K562 (cell line): ENCODE measurements around the gene RPUSD1. TPM values are rescaled to one million over a fixed set of nuclear protein-coding genes. Genes with fewer than 3 reads are reported as not detected.

Experiments used
- ATAC-seq: fragments of 200-7000 bp; cut with Tn5 transposase; 3 replicates; pipeline ENCODE4 v1.9.1; 2020; ENCODE audit warnings: moderate library complexity
- BruUV-seq: library from RNA; stranded (reverse); fragments of 400-500 nt; replicated peaks from 2 replicates; lab custom pipeline; 2021; lab: Mats Ljungman, UMichigan
- CTCF ChIA-PET: fragments of 300-600 bp; formaldehyde crosslinking; extraction: SDS; loops from one replicate; lab custom pipeline; 2021; ENCODE audit warnings: low intra/inter-chr PET ratio; lab: Yijun Ruan, JAX
- POLR2A ChIA-PET: fragments of 300-600, 350-650 bp; sonication (Branson Sonifier 250); formaldehyde crosslinking; extraction: SDS; loops from one replicate; lab custom pipeline; 2021; ENCODE audit warnings: antibody characterized with exemption, inconsistent platforms; lab: Yijun Ruan, JAX
- DNase-seq, 4 experiments: peaks; one replicate each; pipeline versions ENCODE4 v3.0.0 to v3.0.0-alpha.2; 2011 to 2018; ENCODE audit warnings: low spot score in 3 of 4, mixed read lengths in 3 of 4; ENCODE audit errors: extremely low read depth in 1 of 4
- FAIRE-seq: peaks from 2 replicates; lab custom pipeline; 2011; peaks lifted over from hg19 to GRCh38; lab: Jason Lieb, UNC
- H2AFZ ChIP-seq: 2 replicates; pipeline ENCODE4 v1.6.0; 2011; ENCODE audit warnings: low read depth, low read length, control low read depth, inconsistent platforms
- H3K27ac ChIP-seq: fragments of 200-600 bp; 3 replicates; pipeline ENCODE4 v1.8.0; 2011; ENCODE audit warnings: low read depth, mild to moderate bottlenecking, control low read depth, inconsistent platforms, low read length, moderate library complexity, mixed read lengths; ENCODE audit errors: extremely low read depth
- H3K27me3 ChIP-seq, 2 experiments: fragments of 300-600 bp in 1 of 2; 2 replicates in 1 of 2; 3 replicates in 1 of 2; pipeline versions ENCODE4 v1.6.0 to v1.8.0; 2011; ENCODE audit warnings: inconsistent platforms in 2 of 2, low read length in 2 of 2, mild to moderate bottlenecking in 1 of 2, mixed read lengths in 1 of 2, moderate library complexity in 1 of 2; ENCODE audit not compliant: control insufficient read depth in 2 of 2, insufficient read depth in 2 of 2
- H3K36me3 ChIP-seq: fragments of 300-600 bp; 3 replicates; pipeline ENCODE4 v1.8.0; 2011; ENCODE audit warnings: mild to moderate bottlenecking, low read length, inconsistent platforms; ENCODE audit not compliant: control insufficient read depth, insufficient read depth
- H3K4me1 ChIP-seq, 2 experiments: fragments of 200-600 bp in 1 of 2; replicated peaks in 1 of 2; 2 replicates in 1 of 2; 3 replicates in 1 of 2; pipeline versions ENCODE4 v1.5.1 to v1.8.0; 2011; ENCODE audit warnings: inconsistent platforms in 2 of 2, low read length in 2 of 2, mild to moderate bottlenecking in 1 of 2, mixed read lengths in 1 of 2, moderate library complexity in 1 of 2; ENCODE audit not compliant: control insufficient read depth in 2 of 2, insufficient read depth in 2 of 2
- H3K4me2 ChIP-seq: 2 replicates; pipeline ENCODE4 v1.6.1; 2011; ENCODE audit warnings: low read length, control low read depth, inconsistent platforms, mixed read lengths; ENCODE audit not compliant: insufficient read depth
- H3K4me3 ChIP-seq: fragments of 200-600 bp; sonication (generic), shearing (Covaris generic); 2 replicates; pipeline ENCODE4 v1.5.1; 2016; ENCODE audit warnings: control low read depth, inconsistent platforms
- H3K79me2 ChIP-seq: fragments of 200-600 bp; 3 replicates; pipeline ENCODE4 v1.8.0; 2011; ENCODE audit warnings: low read length, inconsistent platforms; ENCODE audit not compliant: control insufficient read depth, insufficient read depth
- H3K9ac ChIP-seq, 2 experiments: 2 replicates each; pipeline versions ENCODE4 v1.6.0 to v1.6.1; 2011; ENCODE audit warnings: low read depth in 2 of 2, low read length in 2 of 2, control low read depth in 1 of 2, inconsistent platforms in 1 of 2, mild to moderate bottlenecking in 1 of 2, mixed read lengths in 1 of 2; ENCODE audit not compliant: insufficient read depth in 1 of 2
- H3K9me1 ChIP-seq: one replicate; pipeline ENCODE4 v1.6.0; 2011; ENCODE audit warnings: inconsistent platforms, mild to moderate bottlenecking, low read length, moderate library complexity; ENCODE audit not compliant: control insufficient read depth, insufficient read depth
- H3K9me3 ChIP-seq: replicated peaks from 2 replicates; pipeline ENCODE4 v1.5.1; 2011; ENCODE audit warnings: low read depth, low read length, inconsistent platforms; ENCODE audit not compliant: control insufficient read depth, insufficient read depth
- H4K20me1 ChIP-seq: replicated peaks from 2 replicates; pipeline ENCODE4 v1.6.1; 2011; ENCODE audit warnings: low read length, inconsistent platforms, mixed read lengths; ENCODE audit not compliant: control insufficient read depth, insufficient read depth
- BRD9 ChIP-seq: fragments of 450-650 bp; IDR thresholded peaks from 2 replicates; pipeline ENCODE4 v1.6.1; 2018; ENCODE audit warnings: low read depth; ENCODE audit not compliant: partially characterized antibody
- CHD2 ChIP-seq: IDR thresholded peaks from 2 replicates; pipeline ENCODE4 v1.6.1; 2011; ENCODE audit warnings: low read depth, low read length
- GATAD2B ChIP-seq: fragments of 450-650 bp; IDR thresholded peaks from 2 replicates; pipeline ENCODE4 v1.6.1; 2017; ENCODE audit warnings: mild to moderate bottlenecking, borderline replicate concordance
- GTF3C2 ChIP-seq: IDR thresholded peaks from 3 replicates; pipeline ENCODE4 v1.6.1; 2011; ENCODE audit warnings: borderline replicate concordance, mild to moderate bottlenecking, moderate library complexity; ENCODE audit not compliant: insufficient read length; ENCODE audit errors: extremely low read depth
- HDGF ChIP-seq: fragments of 450-650 bp; IDR thresholded peaks from 2 replicates; pipeline ENCODE4 v1.6.1; 2016
- HMGN3 ChIP-seq: IDR thresholded peaks from 2 replicates; pipeline ENCODE4 v1.6.1; 2011; ENCODE audit warnings: borderline replicate concordance, low read depth, mild to moderate bottlenecking, mixed read lengths, low read length; ENCODE audit not compliant: insufficient read length; ENCODE audit errors: extremely low read depth
- IRF2 ChIP-seq: sonication (generic); formaldehyde crosslinking; IDR thresholded peaks from 2 replicates; pipeline ENCODE4 v1.8.1; 2022; ENCODE audit warnings: mild to moderate bottlenecking, missing genetic modification reagents
- NONO ChIP-seq, 2 experiments: fragments of 200-400 bp in 1 of 2; fragments of 450-650 bp in 1 of 2; formaldehyde crosslinking in 1 of 2; IDR thresholded peaks; 2 replicates each; pipeline ENCODE4 v1.6.1; 2017; ENCODE audit warnings: low read depth in 2 of 2, mild to moderate bottlenecking in 2 of 2, moderate library complexity in 2 of 2, low read length in 1 of 2
- POLR2A ChIP-seq: fragments of 450-650 bp; conservative IDR thresholded peaks from 2 replicates; pipeline ENCODE4 v1.6.1; 2016
- POLR2G ChIP-seq: fragments of 200-400 bp; formaldehyde crosslinking; IDR thresholded peaks from 2 replicates; pipeline ENCODE4 v1.6.1; 2017; ENCODE audit warnings: low read depth, mild to moderate bottlenecking, antibody characterized with exemption, low read length, moderate library complexity
- WGBS: fragments of 100-300 bp; shearing (Covaris generic); methylation state at CpG from one replicate; pipeline ENCODE4 v1.1.6; 2016; ENCODE audit warnings: low coverage, mixed read lengths; ENCODE audit not compliant: insufficient coverage; ENCODE audit errors: missing lambda C conversion rate; 5-methylcytosine and 5-hydroxymethylcytosine counted together
- in situ Hi-C: fragments of 300-500 bp; cut with MboI; formaldehyde crosslinking; loops from 4 replicates; pipeline ENCODE4 v1.15.0; 2018; ENCODE audit warnings: inconsistent platforms, mixed read lengths
- intact Hi-C: fragments of 100-400 bp; cut with micrococcal nuclease; formaldehyde crosslinking; loops from 2 replicates; pipeline ENCODE4 v1.14.2; 2022
- polyA plus RNA-seq, 8 experiments: library from polyadenylated mRNA; depleted of rRNA in 4 of 8; stranded (reverse) in 5 of 8; unstranded in 3 of 8; fragments of >200 nt; fragmentation: Nextera tagmentation in 2 of 8; fragmentation: Illumina TruSeq in 1 of 8; extraction: Ambion mirVana in 2 of 8; extraction: Trizol in 1 of 8; gene quantifications; 2 replicates each; pipeline versions ENCODE4 v1.2.1 to v1.2.3, GENCODE V29; 2011 to 2014; ENCODE audit warnings: inconsistent platforms in 1 of 8, missing spikeins in 1 of 8
- total RNA-seq, 7 experiments: library from RNA; depleted of rRNA in 6 of 7; stranded (reverse); fragments of >200 nt in 6 of 7; fragmentation: Illumina TruSeq in 2 of 7; extraction: Trizol in 2 of 7; gene quantifications; 2 replicates each; pipeline versions ENCODE4 v1.2.1 to v1.2.3, GENCODE V29; 2011 to 2021; ENCODE audit warnings: low replicate concordance in 1 of 7
- TF ChIP-seq, protein P1 (sequence below): IDR thresholded peaks from 3 replicates; pipeline ENCODE4 v1.6.1; 2011; ENCODE audit warnings: borderline replicate concordance, mild to moderate bottlenecking; ENCODE audit not compliant: insufficient read length, insufficient read depth

The RPUSD1 gene
- total and polyA plus RNA-seq, 9 of the 15 experiments (the other 6 are each of a cell fraction or from before 2014, with no cell fraction given) = 0.45 to 56.6 (median 12.0) TPM

GRCh38 chr16:801584-802363, 13.6 kb upstream of the RPUSD1 start:
- intact Hi-C loops = no loop called here
- H3K4me2 ChIP-seq = no peak overlapping the region
- H4K20me1 ChIP-seq = peaks cover 11% of the 10 kb centered on the region
- no TSS peak for BruUV-seq
- FAIRE-seq (no peak), DNase-seq (peak in 2 of 4 experiments; percentile 13 to 20), ATAC-seq (no peak)
- no peaks in the 10 kb centered on the region for H3K9me1 ChIP-seq
- ChIA-PET CTCF (no interaction called here), POLR2A (interaction anchor here (0.5 to 1.6 kb wide), 4 partner anchors 12 to 18 kb away, joined by 3 to 6 read pairs (median 3); partner anchors contain the start of genes CHTF18 and RPUSD1)
- TF ChIP-seq BRD9 (no peak), CHD2 (no peak), POLR2A (0 out of 2 replicates have a peak, but pooled peaks have one; percentile 8), POLR2G (peak; percentile 73), GATAD2B (no peak), GTF3C2 (no peak), NONO (IDR thresholded peaks at IDR 0.05; ENCODE audit: low read depth in 2 of 2, low read length in 1 of 2) (no peak), HMGN3 (peak; percentile 5), IRF2 (CRISPR knock-in tag) (no peak), HDGF (no peak)
- TF ChIP-seq, protein P1, sequence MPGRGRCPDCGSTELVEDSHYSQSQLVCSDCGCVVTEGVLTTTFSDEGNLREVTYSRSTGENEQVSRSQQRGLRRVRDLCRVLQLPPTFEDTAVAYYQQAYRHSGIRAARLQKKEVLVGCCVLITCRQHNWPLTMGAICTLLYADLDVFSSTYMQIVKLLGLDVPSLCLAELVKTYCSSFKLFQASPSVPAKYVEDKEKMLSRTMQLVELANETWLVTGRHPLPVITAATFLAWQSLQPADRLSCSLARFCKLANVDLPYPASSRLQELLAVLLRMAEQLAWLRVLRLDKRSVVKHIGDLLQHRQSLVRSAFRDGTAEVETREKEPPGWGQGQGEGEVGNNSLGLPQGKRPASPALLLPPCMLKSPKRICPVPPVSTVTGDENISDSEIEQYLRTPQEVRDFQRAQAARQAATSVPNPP = no peak
- in situ Hi-C loops = no loop called here
- peaks cover 0 to 83% of the 10 kb centered on the region in 2 experiments; a peak in 2 of 5 replicates for H3K4me1 ChIP-seq
- WGBS = 25% methylated on average over 15 of the region's 22 CpGs
- peaks cover 7% of the 10 kb centered on the region; the same call in 1 of the 3 replicates for H3K36me3 ChIP-seq
- H3K9ac ChIP-seq = no peak overlapping the region
- H2AFZ ChIP-seq = no peak overlapping the region
- H3K27ac ChIP-seq = no peak overlapping the region
- no peaks in the 10 kb centered on the region for H3K27me3 ChIP-seq
- H3K4me3 ChIP-seq = no peak overlapping the region
- no peaks in the 10 kb centered on the region for H3K79me2 ChIP-seq
- H3K9me3 ChIP-seq = no peaks in the 10 kb centered on the region
